PC-3 (cell line): ENCODE data around the gene MGARP. TPM values are rescaled to one million over a fixed set of nuclear protein-coding genes. Genes with fewer than 3 reads are reported as not detected.

Source experiments
- ATAC-seq: fragments of 200-7000 bp; cut with Tn5 transposase; 2 replicates; pipeline ENCODE4 v1.9.1; 2020; ENCODE audit warnings: mild to moderate bottlenecking, moderate library complexity
- BruUV-seq: library from RNA; stranded (reverse); fragments of 400-500 nt; replicated peaks from 2 replicates; lab custom pipeline; 2021; lab: Mats Ljungman, UMichigan
- CTCF ChIA-PET: fragments of 300-600 bp; sonication (Branson Sonifier 250); formaldehyde crosslinking; loops from one replicate; lab custom pipeline; 2022; ENCODE audit warnings: antibody characterized with exemption; lab: Charles Lee
- POLR2A ChIA-PET: fragments of 300-600 bp; sonication (Branson Sonifier 250); formaldehyde crosslinking; loops from one replicate; lab custom pipeline; 2022; ENCODE audit warnings: antibody characterized with exemption; ENCODE audit not compliant: unreplicated experiment; lab: Charles Lee
- DNase-seq: peaks from one replicate; pipeline ENCODE4 v3.0.0-alpha.2; 2015
- H2AFZ ChIP-seq: fragments of 300-600 bp; sonication (generic); 2 replicates; pipeline ENCODE4 v1.6.0; 2016; ENCODE audit warnings: antibody characterized with exemption, low read length
- H3F3A ChIP-seq: fragments of 300-600 bp; sonication (generic); one replicate; pipeline ENCODE4 v1.6.0; 2017; ENCODE audit warnings: antibody characterized with exemption, low read length, control low read depth, mild to moderate bottlenecking; ENCODE audit not compliant: unreplicated experiment
- H3K27ac ChIP-seq: fragments of 300-600 bp; sonication (generic); 2 replicates; pipeline ENCODE4 v1.5.1; 2016; ENCODE audit warnings: mild to moderate bottlenecking, low read length
- H3K27me3 ChIP-seq: fragments of 300-600 bp; sonication (generic); 2 replicates; pipeline ENCODE4 v1.6.1; 2016; ENCODE audit warnings: low read length, mixed read lengths
- H3K36me3 ChIP-seq: fragments of 300-600 bp; sonication (generic); 2 replicates; pipeline ENCODE4 v1.6.1; 2016; ENCODE audit warnings: low read depth, mixed run types, low read length, mixed read lengths
- H3K4me1 ChIP-seq: fragments of 300-600 bp; sonication (generic); 2 replicates; pipeline ENCODE4 v1.5.1; 2016; ENCODE audit warnings: low read length; ENCODE audit not compliant: insufficient read depth
- H3K4me2 ChIP-seq: fragments of 300-600 bp; sonication (generic); 2 replicates; pipeline ENCODE4 v1.6.0; 2016; ENCODE audit warnings: low read length
- H3K4me3 ChIP-seq: fragments of 300-600 bp; sonication (generic); 2 replicates; pipeline ENCODE4 v1.5.1; 2016; ENCODE audit warnings: mild to moderate bottlenecking, low read length, mixed read lengths
- H3K79me2 ChIP-seq: fragments of 300-600 bp; sonication (generic); 2 replicates; pipeline ENCODE4 v1.6.1; 2017; ENCODE audit warnings: low read length, mixed read lengths
- H3K9ac ChIP-seq: fragments of 300-600 bp; sonication (generic); 2 replicates; pipeline ENCODE4 v1.6.0; 2016; ENCODE audit warnings: mild to moderate bottlenecking, low read length
- H3K9me2 ChIP-seq: fragments of 300-600 bp; sonication (generic); replicated peaks from 2 replicates; pipeline ENCODE4 v1.6.1; 2016; ENCODE audit warnings: mixed run types, low read length, mixed read lengths
- H3K9me3 ChIP-seq: fragments of 300-600 bp; sonication (generic); 2 replicates; pipeline ENCODE4 v1.6.1; 2016; ENCODE audit warnings: low read length, mixed read lengths
- H4K20me1 ChIP-seq: fragments of 300-600 bp; sonication (generic); 2 replicates; pipeline ENCODE4 v1.6.1; 2016; ENCODE audit warnings: low read length, mixed read lengths
- CTCF ChIP-seq: fragments of 300-600 bp; sonication (generic); conservative IDR thresholded peaks from 2 replicates; pipeline ENCODE4 v1.5.1; 2017; ENCODE audit warnings: antibody characterized with exemption, low read depth, mild to moderate bottlenecking, low read length
- EZH2 ChIP-seq: fragments of 300-600 bp; sonication (generic); IDR thresholded peaks from one replicate; pipeline ENCODE4 v1.6.1; 2017; ENCODE audit warnings: antibody characterized with exemption, mild to moderate bottlenecking, low read length; ENCODE audit not compliant: unreplicated experiment
- EZH2phosphoT487 ChIP-seq: fragments of 300-600 bp; sonication (generic); IDR thresholded peaks from 2 replicates; pipeline ENCODE4 v1.6.1; 2018; ENCODE audit warnings: mild to moderate bottlenecking, antibody characterized with exemption, low read length, borderline replicate concordance
- intact Hi-C: fragments of 100-400 bp; cut with micrococcal nuclease; formaldehyde crosslinking; loops from 2 replicates; pipeline ENCODE4 v1.9.0; 2023
- total RNA-seq: library from RNA; depleted of rRNA; stranded (reverse); fragments of >200 nt; gene quantifications from 2 replicates; pipeline ENCODE4 v1.2.3, GENCODE V29; 2014

The MGARP gene
- total RNA-seq, 1 experiment from 2014 or later = 0.33 TPM

- ATAC-seq (no peak), DNase-seq (no peak)
- BruUV-seq = no TSS peak
- Histone ChIP-seq H3K79me2 (no peaks in the 10 kb centered on the region), H3K27me3 (no peaks in the 10 kb centered on the region), H4K20me1 (no peaks in the 10 kb centered on the region), H3K36me3 (no peaks in the 10 kb centered on the region), H3K4me2 (0 out of 2 replicates have a peak overlapping the region, but pooled peaks have one; percentile 47), H3F3A (peaks cover 6% of the 10 kb centered on the region), H3K9me2 (no peaks in the 10 kb centered on the region), H3K4me1 (peaks cover 41% of the 10 kb centered on the region), H3K27ac (peak overlapping the region; percentile 88; the same call in 1 of the 2 replicates), H3K4me3 (no peak overlapping the region), H2AFZ (no peak overlapping the region), H3K9ac (no peak overlapping the region), H3K9me3 (no peaks in the 10 kb centered on the region)
- ChIA-PET POLR2A (no interaction called here), CTCF (no interaction called here)
- intact Hi-C loops = loop anchor here (2.0 kb wide), 1 partner anchor 53 kb away; no protein-coding TSS in a partner anchor
- TF ChIP-seq CTCF = no peak
- TF ChIP-seq EZH2 = no peak
- no peak for TF ChIP-seq EZH2phosphoT487
Observed at GRCh38 chr4:139241784-139242151, 38.3 kb downstream of the MGARP start.

- TF ChIP-seq EZH2phosphoT487 (no peak), CTCF (no peak), EZH2 (no peak)
- Histone ChIP-seq H3K79me2 (no peaks in the 10 kb centered on the region), H3K4me2 (no peak overlapping the region), H3K9ac (no peak overlapping the region), H3K4me3 (no peak overlapping the region), H3K27me3 (no peaks in the 10 kb centered on the region), H3K36me3 (no peaks in the 10 kb centered on the region), H3K9me3 (no peaks in the 10 kb centered on the region), H3F3A (peaks cover 6% of the 10 kb centered on the region), H3K4me1 (peaks cover 41% of the 10 kb centered on the region), H3K9me2 (no peaks in the 10 kb centered on the region), H3K27ac (no peak overlapping the region), H4K20me1 (no peaks in the 10 kb centered on the region), H2AFZ (no peak overlapping the region)
- ChIA-PET CTCF (no interaction called here), POLR2A (no interaction called here)
- no peak for DNase-seq
- no peak for ATAC-seq
- BruUV-seq = no TSS peak
- intact Hi-C loops = no loop called here
Observed at GRCh38 chr4:139241086-139241783, 38.8 kb downstream of the MGARP start.

DNA sequence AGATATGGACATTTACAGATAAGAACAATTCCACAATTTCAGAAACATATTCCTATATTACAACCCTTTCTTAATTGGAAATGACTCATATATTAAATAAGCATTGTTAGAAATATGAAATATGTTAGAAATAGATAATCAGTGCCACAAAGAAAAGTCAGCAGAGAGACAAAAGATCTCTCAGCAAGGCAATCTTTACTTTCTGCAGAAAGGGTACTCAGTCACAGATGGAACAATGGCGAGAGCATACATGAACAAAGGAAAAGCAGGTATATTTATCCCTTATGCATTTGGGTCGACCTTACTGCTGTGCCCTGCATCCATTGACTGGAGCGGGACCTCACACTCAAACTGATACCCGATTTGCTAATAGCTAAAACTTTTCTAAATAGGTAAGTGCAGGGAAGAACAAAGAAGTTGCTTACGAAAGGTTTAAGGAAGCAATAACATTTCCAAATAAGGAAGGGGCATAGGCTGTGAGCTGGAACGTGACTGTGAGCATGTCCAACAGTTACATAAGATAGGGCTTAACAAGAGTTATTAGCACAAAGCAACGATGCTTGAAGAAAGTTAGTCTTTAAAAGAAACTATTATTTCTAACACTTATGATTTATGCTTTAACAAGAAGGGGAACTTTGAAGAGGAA lies 40.8 kb downstream of the MGARP start:
- no peaks in the 10 kb centered on the region for H3K36me3 ChIP-seq
- no peaks in the 10 kb centered on the region for H3K9me3 ChIP-seq
- no peak overlapping the region for H3K4me3 ChIP-seq
- no peaks in the 10 kb centered on the region for H3K79me2 ChIP-seq
- peaks cover 25% of the 10 kb centered on the region for H3K4me1 ChIP-seq
- DNase-seq = no peak
- H3K27me3 ChIP-seq = no peaks in the 10 kb centered on the region
- H4K20me1 ChIP-seq = no peaks in the 10 kb centered on the region
- CTCF ChIA-PET = no interaction called here
- POLR2A ChIA-PET = no interaction called here
- BruUV-seq = no TSS peak
- no peak for ATAC-seq
- intact Hi-C loops = no loop called here
- H3K27ac ChIP-seq = no peak overlapping the region
- peaks cover 6% of the 10 kb centered on the region for H3F3A ChIP-seq
- TF ChIP-seq CTCF (no peak), EZH2phosphoT487 (no peak), EZH2 (no peak)
- no peaks in the 10 kb centered on the region for H3K9me2 ChIP-seq
- H3K4me2 ChIP-seq = no peak overlapping the region
- no peak overlapping the region for H3K9ac ChIP-seq
- no peak overlapping the region for H2AFZ ChIP-seq
